Measurements from ENCODE around the gene PLXNA4. TPM values are rescaled to one million over a fixed set of nuclear protein-coding genes. Genes with fewer than 3 reads are reported as not detected.

The PLXNA4 gene
- total RNA-seq, 1 experiment from 2014 or later: 0.81 TPM

- peaks cover 20% of the 10 kb centered on the region for H3K9me3 Mint-ChIP-seq
- POLR2A ChIA-PET: no interaction called here
- CTCF ChIA-PET: no interaction called here
- H3K4me1 Mint-ChIP-seq: peaks cover 9% of the 10 kb centered on the region
- H3K36me3 Mint-ChIP-seq: peaks cover 10% of the 10 kb centered on the region
- peaks cover 3% of the 10 kb centered on the region; the same call in 1 of the 2 replicates for H3K27me3 Mint-ChIP-seq (ENCODE audit: low read depth)
- no peak overlapping the region for H3K27ac Mint-ChIP-seq
- DNase-seq (ENCODE audit: low spot score) (no peak), ATAC-seq (no peak)
- H3K4me3 Mint-ChIP-seq: no peak overlapping the region
- TF ChIP-seq ELF4 (CRISPR knock-in tag; IDR thresholded peaks at IDR 0.05; ENCODE audit: low read depth) (no peak), SOX15 (CRISPR knock-in tag; IDR thresholded peaks at IDR 0.05) (no peak), RORB (CRISPR knock-in tag; IDR thresholded peaks at IDR 0.05) (no peak), ATF6 (CRISPR knock-in tag; IDR thresholded peaks at IDR 0.05) (no peak), FOXK1 (CRISPR knock-in tag; IDR thresholded peaks at IDR 0.05) (no peak), ERG (CRISPR knock-in tag; IDR thresholded peaks at IDR 0.05) (no peak), ATF3 (CRISPR knock-in tag; conservative IDR thresholded peaks at IDR 0.05) (no peak), ZNF423 (CRISPR knock-in tag; IDR thresholded peaks at IDR 0.05) (no peak), TEAD1 (CRISPR knock-in tag; IDR thresholded peaks at IDR 0.05) (no peak), NR1H2 (CRISPR knock-in tag; IDR thresholded peaks at IDR 0.05) (no peak), NR2C2 (CRISPR knock-in tag; IDR thresholded peaks at IDR 0.05) (no peak), FOXJ3 (CRISPR knock-in tag; IDR thresholded peaks at IDR 0.05; ENCODE audit: borderline replicate concordance) (no peak), ZNF425 (CRISPR knock-in tag; conservative IDR thresholded peaks at IDR 0.05) (no peak), ZNF671 (CRISPR knock-in tag; IDR thresholded peaks at IDR 0.05) (no peak), MXD4 (CRISPR knock-in tag; IDR thresholded peaks at IDR 0.05; ENCODE audit: borderline replicate concordance) (no peak)
- TF ChIP-seq, protein P1, sequence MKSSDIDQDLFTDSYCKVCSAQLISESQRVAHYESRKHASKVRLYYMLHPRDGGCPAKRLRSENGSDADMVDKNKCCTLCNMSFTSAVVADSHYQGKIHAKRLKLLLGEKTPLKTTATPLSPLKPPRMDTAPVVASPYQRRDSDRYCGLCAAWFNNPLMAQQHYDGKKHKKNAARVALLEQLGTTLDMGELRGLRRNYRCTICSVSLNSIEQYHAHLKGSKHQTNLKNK (CRISPR knock-in tag; IDR thresholded peaks at IDR 0.05): no peak
- TF ChIP-seq, protein P2, sequence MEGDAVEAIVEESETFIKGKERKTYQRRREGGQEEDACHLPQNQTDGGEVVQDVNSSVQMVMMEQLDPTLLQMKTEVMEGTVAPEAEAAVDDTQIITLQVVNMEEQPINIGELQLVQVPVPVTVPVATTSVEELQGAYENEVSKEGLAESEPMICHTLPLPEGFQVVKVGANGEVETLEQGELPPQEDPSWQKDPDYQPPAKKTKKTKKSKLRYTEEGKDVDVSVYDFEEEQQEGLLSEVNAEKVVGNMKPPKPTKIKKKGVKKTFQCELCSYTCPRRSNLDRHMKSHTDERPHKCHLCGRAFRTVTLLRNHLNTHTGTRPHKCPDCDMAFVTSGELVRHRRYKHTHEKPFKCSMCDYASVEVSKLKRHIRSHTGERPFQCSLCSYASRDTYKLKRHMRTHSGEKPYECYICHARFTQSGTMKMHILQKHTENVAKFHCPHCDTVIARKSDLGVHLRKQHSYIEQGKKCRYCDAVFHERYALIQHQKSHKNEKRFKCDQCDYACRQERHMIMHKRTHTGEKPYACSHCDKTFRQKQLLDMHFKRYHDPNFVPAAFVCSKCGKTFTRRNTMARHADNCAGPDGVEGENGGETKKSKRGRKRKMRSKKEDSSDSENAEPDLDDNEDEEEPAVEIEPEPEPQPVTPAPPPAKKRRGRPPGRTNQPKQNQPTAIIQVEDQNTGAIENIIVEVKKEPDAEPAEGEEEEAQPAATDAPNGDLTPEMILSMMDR (IDR thresholded peaks at IDR 0.05): no peak
- TF ChIP-seq, protein P3, sequence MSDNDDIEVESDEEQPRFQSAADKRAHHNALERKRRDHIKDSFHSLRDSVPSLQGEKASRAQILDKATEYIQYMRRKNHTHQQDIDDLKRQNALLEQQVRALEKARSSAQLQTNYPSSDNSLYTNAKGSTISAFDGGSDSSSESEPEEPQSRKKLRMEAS (CRISPR knock-in tag; IDR thresholded peaks at IDR 0.05): no peak
- TF ChIP-seq, protein P4, sequence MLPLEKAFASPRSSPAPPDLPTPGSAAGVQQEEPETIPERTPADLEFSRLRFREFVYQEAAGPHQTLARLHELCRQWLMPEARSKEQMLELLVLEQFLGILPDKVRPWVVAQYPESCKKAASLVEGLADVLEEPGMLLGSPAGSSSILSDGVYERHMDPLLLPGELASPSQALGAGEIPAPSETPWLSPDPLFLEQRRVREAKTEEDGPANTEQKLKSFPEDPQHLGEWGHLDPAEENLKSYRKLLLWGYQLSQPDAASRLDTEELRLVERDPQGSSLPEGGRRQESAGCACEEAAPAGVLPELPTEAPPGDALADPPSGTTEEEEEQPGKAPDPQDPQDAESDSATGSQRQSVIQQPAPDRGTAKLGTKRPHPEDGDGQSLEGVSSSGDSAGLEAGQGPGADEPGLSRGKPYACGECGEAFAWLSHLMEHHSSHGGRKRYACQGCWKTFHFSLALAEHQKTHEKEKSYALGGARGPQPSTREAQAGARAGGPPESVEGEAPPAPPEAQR (CRISPR knock-in tag; IDR thresholded peaks at IDR 0.05): no peak
- TF ChIP-seq, protein P5, sequence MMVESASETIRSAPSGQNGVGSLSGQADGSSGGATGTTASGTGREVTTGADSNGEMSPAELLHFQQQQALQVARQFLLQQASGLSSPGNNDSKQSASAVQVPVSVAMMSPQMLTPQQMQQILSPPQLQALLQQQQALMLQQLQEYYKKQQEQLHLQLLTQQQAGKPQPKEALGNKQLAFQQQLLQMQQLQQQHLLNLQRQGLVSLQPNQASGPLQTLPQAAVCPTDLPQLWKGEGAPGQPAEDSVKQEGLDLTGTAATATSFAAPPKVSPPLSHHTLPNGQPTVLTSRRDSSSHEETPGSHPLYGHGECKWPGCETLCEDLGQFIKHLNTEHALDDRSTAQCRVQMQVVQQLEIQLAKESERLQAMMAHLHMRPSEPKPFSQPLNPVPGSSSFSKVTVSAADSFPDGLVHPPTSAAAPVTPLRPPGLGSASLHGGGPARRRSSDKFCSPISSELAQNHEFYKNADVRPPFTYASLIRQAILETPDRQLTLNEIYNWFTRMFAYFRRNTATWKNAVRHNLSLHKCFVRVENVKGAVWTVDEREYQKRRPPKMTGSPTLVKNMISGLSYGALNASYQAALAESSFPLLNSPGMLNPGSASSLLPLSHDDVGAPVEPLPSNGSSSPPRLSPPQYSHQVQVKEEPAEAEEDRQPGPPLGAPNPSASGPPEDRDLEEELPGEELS (CRISPR knock-in tag; IDR thresholded peaks at IDR 0.05): no peak
These were observed 451.2 kb downstream of the PLXNA4 start for GRCh38 chr7:132125096-132125495.

Data from WTC11 (cell line).